Measurements from ENCODE around the gene TMEM95.

TMEM95 gene

DNA sequence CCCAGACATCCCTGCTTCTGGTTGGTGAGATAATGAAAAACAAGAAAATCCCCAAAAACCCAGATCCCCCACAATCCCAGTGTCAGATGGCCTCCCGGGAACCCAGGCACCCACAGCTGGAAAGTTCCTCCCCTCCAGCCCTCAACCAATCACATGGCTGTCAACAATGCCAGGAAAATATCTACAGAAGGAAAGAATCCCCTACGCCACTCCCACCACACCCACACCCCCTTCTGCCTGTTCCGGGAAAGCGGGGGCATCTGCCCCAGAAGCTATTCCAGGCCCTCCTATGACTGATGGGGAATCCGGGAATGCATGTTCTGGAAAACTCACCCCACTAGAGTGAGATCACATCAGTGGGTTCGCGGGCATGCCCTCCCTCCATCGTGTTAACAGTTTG lies 1.8 kb downstream of the TMEM95 start:
- TF ChIP-seq CEBPB (IDR thresholded peaks at IDR 0.05) = no peak
- TF ChIP-seq NFIC (IDR thresholded peaks at IDR 0.05) = no peak
- no peak for TF ChIP-seq TCF12 (IDR thresholded peaks at IDR 0.05; ENCODE audit: low read depth)
- TF ChIP-seq, protein P1, sequence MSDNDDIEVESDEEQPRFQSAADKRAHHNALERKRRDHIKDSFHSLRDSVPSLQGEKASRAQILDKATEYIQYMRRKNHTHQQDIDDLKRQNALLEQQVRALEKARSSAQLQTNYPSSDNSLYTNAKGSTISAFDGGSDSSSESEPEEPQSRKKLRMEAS (IDR thresholded peaks at IDR 0.05) = no peak
- TF ChIP-seq YY1 (IDR thresholded peaks at IDR 0.05; ENCODE audit: low read depth) = no peak
- TF ChIP-seq, protein P2, sequence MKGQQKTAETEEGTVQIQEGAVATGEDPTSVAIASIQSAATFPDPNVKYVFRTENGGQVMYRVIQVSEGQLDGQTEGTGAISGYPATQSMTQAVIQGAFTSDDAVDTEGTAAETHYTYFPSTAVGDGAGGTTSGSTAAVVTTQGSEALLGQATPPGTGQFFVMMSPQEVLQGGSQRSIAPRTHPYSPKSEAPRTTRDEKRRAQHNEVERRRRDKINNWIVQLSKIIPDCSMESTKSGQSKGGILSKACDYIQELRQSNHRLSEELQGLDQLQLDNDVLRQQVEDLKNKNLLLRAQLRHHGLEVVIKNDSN (IDR thresholded peaks at IDR 0.05) = no peak
- TF ChIP-seq TEAD4 (IDR thresholded peaks at IDR 0.05) = no peak
- TF ChIP-seq ZBTB7A (IDR thresholded peaks at IDR 0.05; ENCODE audit: low read depth) = no peak
- TF ChIP-seq, protein P3, sequence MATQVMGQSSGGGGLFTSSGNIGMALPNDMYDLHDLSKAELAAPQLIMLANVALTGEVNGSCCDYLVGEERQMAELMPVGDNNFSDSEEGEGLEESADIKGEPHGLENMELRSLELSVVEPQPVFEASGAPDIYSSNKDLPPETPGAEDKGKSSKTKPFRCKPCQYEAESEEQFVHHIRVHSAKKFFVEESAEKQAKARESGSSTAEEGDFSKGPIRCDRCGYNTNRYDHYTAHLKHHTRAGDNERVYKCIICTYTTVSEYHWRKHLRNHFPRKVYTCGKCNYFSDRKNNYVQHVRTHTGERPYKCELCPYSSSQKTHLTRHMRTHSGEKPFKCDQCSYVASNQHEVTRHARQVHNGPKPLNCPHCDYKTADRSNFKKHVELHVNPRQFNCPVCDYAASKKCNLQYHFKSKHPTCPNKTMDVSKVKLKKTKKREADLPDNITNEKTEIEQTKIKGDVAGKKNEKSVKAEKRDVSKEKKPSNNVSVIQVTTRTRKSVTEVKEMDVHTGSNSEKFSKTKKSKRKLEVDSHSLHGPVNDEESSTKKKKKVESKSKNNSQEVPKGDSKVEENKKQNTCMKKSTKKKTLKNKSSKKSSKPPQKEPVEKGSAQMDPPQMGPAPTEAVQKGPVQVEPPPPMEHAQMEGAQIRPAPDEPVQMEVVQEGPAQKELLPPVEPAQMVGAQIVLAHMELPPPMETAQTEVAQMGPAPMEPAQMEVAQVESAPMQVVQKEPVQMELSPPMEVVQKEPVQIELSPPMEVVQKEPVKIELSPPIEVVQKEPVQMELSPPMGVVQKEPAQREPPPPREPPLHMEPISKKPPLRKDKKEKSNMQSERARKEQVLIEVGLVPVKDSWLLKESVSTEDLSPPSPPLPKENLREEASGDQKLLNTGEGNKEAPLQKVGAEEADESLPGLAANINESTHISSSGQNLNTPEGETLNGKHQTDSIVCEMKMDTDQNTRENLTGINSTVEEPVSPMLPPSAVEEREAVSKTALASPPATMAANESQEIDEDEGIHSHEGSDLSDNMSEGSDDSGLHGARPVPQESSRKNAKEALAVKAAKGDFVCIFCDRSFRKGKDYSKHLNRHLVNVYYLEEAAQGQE (IDR thresholded peaks at IDR 0.05; ENCODE audit: low read depth) = no peak
- TF ChIP-seq EP300 (IDR thresholded peaks at IDR 0.05; ENCODE audit: borderline replicate concordance) = no peak
- no peak for TF ChIP-seq CREB1 (IDR thresholded peaks at IDR 0.05; ENCODE audit: low read depth)
- no peak for TF ChIP-seq RAD21 (IDR thresholded peaks at IDR 0.05; ENCODE audit: low read depth)
- TF ChIP-seq EGR1 (IDR thresholded peaks at IDR 0.05) = no peak

DNA sequence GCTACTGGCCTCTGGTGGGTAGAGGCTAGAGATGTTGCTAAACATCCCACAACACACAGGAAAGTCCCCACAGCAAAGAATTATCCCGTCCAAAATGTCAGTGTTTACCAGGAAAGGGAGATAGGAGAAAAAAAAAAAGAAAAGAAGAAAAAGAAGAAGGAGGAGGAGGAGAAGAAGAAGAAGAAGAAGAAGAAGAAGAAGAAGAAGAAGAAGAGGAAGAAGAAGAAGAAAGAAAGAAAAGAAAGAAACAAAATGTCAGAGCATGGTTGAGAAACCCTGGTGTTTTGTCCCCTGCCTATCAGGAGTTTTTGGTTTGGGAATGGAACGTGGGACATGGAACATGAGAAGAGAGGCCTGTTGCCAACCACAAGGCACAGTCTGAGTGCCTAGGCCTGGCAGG lies 2.4 kb downstream of the TMEM95 start:
- TF ChIP-seq TAF1 (IDR thresholded peaks at IDR 0.05; ENCODE audit: low read depth) (no peak), YY1 (IDR thresholded peaks at IDR 0.05; ENCODE audit: low read depth) (no peak), NFIC (IDR thresholded peaks at IDR 0.05) (no peak), EGR1 (IDR thresholded peaks at IDR 0.05) (no peak)
- TF ChIP-seq, protein P1 (IDR thresholded peaks at IDR 0.05) = no peak

DNA sequence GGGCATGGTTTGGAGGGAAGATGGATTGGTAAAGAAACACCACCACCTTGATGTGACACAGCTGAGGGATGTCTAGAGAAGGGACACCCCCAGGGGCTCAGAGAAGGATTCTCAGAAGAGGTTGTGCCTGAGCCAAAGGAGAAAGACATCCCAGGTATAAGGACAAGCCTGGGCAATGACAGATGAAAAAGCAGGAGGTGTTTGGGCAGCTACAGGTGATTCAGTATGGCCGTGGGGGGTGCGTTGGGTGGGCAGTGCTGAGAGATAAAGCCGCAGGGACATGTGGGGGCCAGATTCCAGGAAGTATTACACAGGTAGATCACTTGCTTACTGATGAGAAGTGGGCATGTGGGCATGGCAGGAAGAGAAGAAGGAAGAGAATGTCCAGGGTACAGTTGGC lies 7.0 kb downstream of the TMEM95 start:
- TF ChIP-seq ZBTB7A (IDR thresholded peaks at IDR 0.05; ENCODE audit: low read depth) (no peak), EGR1 (IDR thresholded peaks at IDR 0.05) (no peak), CEBPB (IDR thresholded peaks at IDR 0.05) (no peak)
- TF ChIP-seq, protein P3 (IDR thresholded peaks at IDR 0.05; ENCODE audit: low read depth) = no peak

DNA sequence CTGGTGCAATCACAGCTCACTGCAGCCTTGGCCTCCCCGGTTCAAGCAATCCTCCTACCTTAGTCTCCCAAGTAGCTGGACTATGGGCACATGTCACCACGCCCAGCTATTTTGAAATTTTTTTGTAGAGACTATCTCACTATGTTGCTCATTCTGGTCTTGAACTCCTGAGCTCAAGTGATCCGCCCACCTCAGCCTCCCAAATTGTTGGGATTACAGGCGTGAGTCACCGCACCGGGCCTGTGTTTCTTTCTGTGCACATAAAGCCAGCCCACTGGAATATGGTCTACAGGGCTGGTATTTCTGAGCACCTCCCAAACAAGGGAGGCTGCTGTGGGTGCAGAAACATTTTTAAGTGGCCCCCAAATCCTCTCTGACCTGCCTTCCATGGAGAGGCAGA lies 8.4 kb downstream of the TMEM95 start:
- TF ChIP-seq YY1 (IDR thresholded peaks at IDR 0.05; ENCODE audit: low read depth) (no peak), TEAD4 (IDR thresholded peaks at IDR 0.05) (peak; percentile 24; the same call in 1 of the 2 replicates)

DNA sequence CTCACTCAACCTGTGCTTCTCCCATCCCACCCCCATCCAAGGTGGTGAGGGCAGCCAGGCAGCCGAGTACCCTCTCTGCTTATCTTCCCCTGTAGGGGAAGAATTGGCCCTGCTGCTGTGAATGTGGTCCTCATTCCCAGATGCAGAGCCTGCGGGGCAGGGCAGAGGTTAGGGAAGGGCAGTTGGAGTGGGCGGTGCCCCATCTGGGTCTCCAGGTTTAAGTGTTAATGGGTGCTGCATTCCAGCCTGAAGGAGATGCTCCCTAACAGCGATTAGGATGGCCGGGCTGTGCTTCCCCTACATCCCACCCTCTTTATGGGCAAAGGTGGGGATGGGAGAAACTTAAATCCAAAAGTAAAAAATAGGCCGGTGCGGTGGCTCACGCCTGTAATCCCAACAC lies 12.1 kb downstream of the TMEM95 start:
- TF ChIP-seq CREB1 (IDR thresholded peaks at IDR 0.05; ENCODE audit: low read depth) (no peak), FOXM1 (IDR thresholded peaks at IDR 0.05; ENCODE audit: borderline replicate concordance, low read depth) (no peak), EGR1 (IDR thresholded peaks at IDR 0.05) (no peak), ZBTB7A (IDR thresholded peaks at IDR 0.05; ENCODE audit: low read depth) (no peak), NFIC (IDR thresholded peaks at IDR 0.05) (no peak), EP300 (IDR thresholded peaks at IDR 0.05; ENCODE audit: borderline replicate concordance) (no peak), TEAD4 (IDR thresholded peaks at IDR 0.05) (no peak), YY1 (IDR thresholded peaks at IDR 0.05; ENCODE audit: low read depth) (no peak), TAF1 (IDR thresholded peaks at IDR 0.05; ENCODE audit: low read depth) (no peak), TCF12 (IDR thresholded peaks at IDR 0.05; ENCODE audit: low read depth) (no peak), CEBPB (IDR thresholded peaks at IDR 0.05) (no peak), RAD21 (IDR thresholded peaks at IDR 0.05; ENCODE audit: low read depth) (no peak)
- TF ChIP-seq, protein P1 (IDR thresholded peaks at IDR 0.05) = no peak
- TF ChIP-seq, protein P2 (IDR thresholded peaks at IDR 0.05) = no peak
- TF ChIP-seq, protein P3 (IDR thresholded peaks at IDR 0.05; ENCODE audit: low read depth) = no peak
